Vagina (tissue), 2 donors: ENCODE data around the gene FRG2. TPM values are rescaled to one million over a fixed set of nuclear protein-coding genes. Genes with fewer than 3 reads are reported as not detected.
"Not testable (repeated sequence)": the region's sequence is repeated elsewhere in the genome, so short reads cannot be mapped to it uniquely, and the experiment has no call there.

ENCODE experiments used
- DNase-seq, 2 donors: peaks; one replicate each; pipeline ENCODE4 v3.0.0-alpha.2; 2017; ENCODE audit errors: extremely low spot score in 2 of 2
- H3K27ac ChIP-seq: fragments of 200-600 bp; sonication (generic); one replicate; pipeline ENCODE4 v1.5.1; 2019
- H3K27me3 ChIP-seq: fragments of 200-600 bp; sonication (generic); one replicate; pipeline ENCODE4 v1.5.1; 2019
- H3K36me3 ChIP-seq, 2 donors: fragments of 200-600 bp; sonication (generic); one replicate each; pipeline ENCODE4 v1.5.1; 2017 to 2019
- H3K4me1 ChIP-seq: fragments of 200-600 bp; sonication (generic); one replicate; pipeline ENCODE4 v1.5.1; 2019
- H3K4me3 ChIP-seq, 2 donors: fragments of 200-600 bp; sonication (generic); 1 replicate in 1 of 2; 2 replicates in 1 of 2; pipeline ENCODE4 v1.5.1; 2016 to 2019
- H3K9me3 ChIP-seq: fragments of 200-600 bp; sonication (generic); one replicate; pipeline ENCODE4 v1.5.1; 2019
- POLR2A ChIP-seq, 2 donors: fragments of 450-650 bp; IDR thresholded peaks; one replicate each; pipeline ENCODE4 v1.6.1; 2017; ENCODE audit warnings: antibody characterized with exemption in 2 of 2, mild to moderate bottlenecking in 2 of 2, moderate library complexity in 2 of 2
- POLR2AphosphoS5 ChIP-seq, 2 donors: sonication (generic); formaldehyde crosslinking; IDR thresholded peaks; one replicate each; pipeline ENCODE4 v1.9.0; 2017; ENCODE audit warnings: antibody characterized with exemption in 2 of 2, mild to moderate bottlenecking in 2 of 2, low read depth in 1 of 2; ENCODE audit not compliant: insufficient read depth in 1 of 2
- intact Hi-C: fragments of 100-400 bp; cut with DNase I; formaldehyde crosslinking; loops from one replicate; pipeline ENCODE4 v1.15.1; 2023
- total RNA-seq: library from RNA; depleted of rRNA; stranded (reverse); fragments of >200 nt; gene quantifications from one replicate; pipeline ENCODE4 v1.2.3, GENCODE V29; 2016
- TF ChIP-seq, protein P1 (sequence below), 3 experiments: fragments of 450-650 bp in 2 of 3; fragments of 200-600 bp in 1 of 3; sonication (generic) in 1 of 3; IDR thresholded peaks; one replicate each; pipeline ENCODE4 v1.5.1; 2017 to 2019; ENCODE audit warnings: antibody characterized with exemption in 3 of 3, mild to moderate bottlenecking in 2 of 3, moderate library complexity in 2 of 3

FRG2 gene
- total RNA-seq, 1 donor from 2014 or later: not detected

DNA sequence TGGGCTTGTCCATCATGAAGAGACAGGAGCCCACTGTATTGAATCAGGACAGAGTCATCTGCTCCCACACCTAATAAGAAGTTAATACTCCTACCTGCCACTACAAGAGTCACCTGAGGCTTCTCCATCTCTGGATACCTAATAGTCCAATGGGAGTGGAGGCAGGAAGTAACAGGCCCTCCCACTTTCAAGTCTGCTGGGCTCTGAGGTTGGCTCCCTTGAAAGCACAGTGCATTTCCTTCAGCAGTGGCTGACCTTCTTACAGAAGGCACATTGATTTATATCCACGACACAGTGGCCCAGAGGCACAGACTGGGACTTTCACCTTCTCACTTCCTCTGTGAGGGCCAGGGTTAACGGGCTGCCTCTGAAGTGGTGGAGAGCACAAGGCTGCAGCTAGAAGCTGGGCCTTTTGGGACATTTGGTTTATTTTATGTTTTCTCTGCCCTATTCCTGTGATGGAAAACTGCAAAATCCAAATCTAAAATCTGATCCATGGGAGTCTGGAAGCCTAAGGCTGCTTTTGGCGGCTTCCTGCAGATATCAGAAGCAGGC, 38.1 kb downstream of the FRG2 start:
- H3K4me3 ChIP-seq: no peak overlapping the region
- intact Hi-C loops: no loop called here
- DNase-seq: no peak
- H3K9me3 ChIP-seq: no peaks in the 10 kb centered on the region
- H3K27me3 ChIP-seq: no peaks in the 10 kb centered on the region
- H3K4me1 ChIP-seq: no peaks in the 10 kb centered on the region
- no peak for TF ChIP-seq POLR2A (IDR thresholded peaks at IDR 0.05)
- TF ChIP-seq POLR2AphosphoS5 (IDR thresholded peaks at IDR 0.05; ENCODE audit: insufficient read depth in 1 of 2, low read depth in 1 of 2): no peak
- TF ChIP-seq, protein P1, sequence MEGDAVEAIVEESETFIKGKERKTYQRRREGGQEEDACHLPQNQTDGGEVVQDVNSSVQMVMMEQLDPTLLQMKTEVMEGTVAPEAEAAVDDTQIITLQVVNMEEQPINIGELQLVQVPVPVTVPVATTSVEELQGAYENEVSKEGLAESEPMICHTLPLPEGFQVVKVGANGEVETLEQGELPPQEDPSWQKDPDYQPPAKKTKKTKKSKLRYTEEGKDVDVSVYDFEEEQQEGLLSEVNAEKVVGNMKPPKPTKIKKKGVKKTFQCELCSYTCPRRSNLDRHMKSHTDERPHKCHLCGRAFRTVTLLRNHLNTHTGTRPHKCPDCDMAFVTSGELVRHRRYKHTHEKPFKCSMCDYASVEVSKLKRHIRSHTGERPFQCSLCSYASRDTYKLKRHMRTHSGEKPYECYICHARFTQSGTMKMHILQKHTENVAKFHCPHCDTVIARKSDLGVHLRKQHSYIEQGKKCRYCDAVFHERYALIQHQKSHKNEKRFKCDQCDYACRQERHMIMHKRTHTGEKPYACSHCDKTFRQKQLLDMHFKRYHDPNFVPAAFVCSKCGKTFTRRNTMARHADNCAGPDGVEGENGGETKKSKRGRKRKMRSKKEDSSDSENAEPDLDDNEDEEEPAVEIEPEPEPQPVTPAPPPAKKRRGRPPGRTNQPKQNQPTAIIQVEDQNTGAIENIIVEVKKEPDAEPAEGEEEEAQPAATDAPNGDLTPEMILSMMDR (IDR thresholded peaks at IDR 0.05): no peak
- H3K36me3 ChIP-seq: no peaks in the 10 kb centered on the region
- no peak overlapping the region for H3K27ac ChIP-seq

DNA sequence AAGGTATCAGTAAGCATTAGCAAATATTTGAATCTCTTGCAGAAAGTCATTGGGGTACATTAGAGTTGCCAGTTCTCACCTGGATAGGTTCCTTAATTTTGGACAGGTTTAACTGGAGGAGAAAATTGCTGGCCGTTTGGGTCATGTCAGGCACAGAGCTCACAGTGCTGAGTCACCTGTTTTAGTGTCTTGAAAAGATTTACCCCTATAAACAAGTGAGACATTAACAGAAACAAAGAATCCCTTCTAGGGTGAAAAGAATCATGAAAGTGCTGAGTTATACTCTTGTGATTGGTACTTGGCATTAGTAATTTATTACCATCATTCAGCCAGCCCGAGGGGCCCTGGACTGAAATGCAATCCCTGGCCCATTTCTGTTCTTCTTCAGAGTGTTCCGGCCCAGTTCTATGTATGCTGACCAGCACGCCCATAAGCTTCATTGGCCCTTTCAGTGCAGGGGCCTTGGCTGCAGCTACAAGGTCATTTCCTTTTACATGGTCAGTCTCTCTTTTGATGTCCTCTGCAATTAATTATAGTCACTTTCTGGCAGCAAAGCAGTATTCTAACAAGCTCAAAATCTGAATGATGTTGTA, 41.3 kb downstream of the FRG2 start:
- H3K4me1 ChIP-seq, H3K27me3 ChIP-seq, intact Hi-C loops, H3K4me3 ChIP-seq, H3K9me3 ChIP-seq, H3K36me3 ChIP-seq, H3K27ac ChIP-seq, DNase-seq: not testable (repeated sequence)

DNA sequence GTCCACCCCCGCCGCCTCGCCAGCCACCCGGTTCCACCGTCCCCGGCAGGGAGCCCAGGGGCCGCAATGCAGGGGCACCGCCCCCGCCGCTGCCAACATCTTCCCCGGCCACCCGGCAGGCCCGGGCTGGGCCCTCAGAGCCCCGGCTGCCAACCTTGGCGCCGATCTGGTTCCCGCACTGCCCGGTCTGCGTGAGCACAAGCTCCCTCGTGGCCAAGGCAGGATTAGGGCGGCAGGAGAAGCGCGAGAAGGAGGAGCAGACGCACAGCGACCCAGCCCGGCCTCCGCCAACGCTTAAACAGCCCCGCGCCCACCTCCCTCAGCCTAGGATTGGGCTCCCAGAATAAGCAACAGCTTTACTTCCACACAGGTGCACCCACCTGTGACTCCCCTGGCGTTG, 42.4 kb downstream of the FRG2 start:
- H3K4me3 ChIP-seq, H3K27ac ChIP-seq, H3K36me3 ChIP-seq, DNase-seq, H3K9me3 ChIP-seq, H3K4me1 ChIP-seq, intact Hi-C loops, H3K27me3 ChIP-seq: not testable (repeated sequence)

DNA sequence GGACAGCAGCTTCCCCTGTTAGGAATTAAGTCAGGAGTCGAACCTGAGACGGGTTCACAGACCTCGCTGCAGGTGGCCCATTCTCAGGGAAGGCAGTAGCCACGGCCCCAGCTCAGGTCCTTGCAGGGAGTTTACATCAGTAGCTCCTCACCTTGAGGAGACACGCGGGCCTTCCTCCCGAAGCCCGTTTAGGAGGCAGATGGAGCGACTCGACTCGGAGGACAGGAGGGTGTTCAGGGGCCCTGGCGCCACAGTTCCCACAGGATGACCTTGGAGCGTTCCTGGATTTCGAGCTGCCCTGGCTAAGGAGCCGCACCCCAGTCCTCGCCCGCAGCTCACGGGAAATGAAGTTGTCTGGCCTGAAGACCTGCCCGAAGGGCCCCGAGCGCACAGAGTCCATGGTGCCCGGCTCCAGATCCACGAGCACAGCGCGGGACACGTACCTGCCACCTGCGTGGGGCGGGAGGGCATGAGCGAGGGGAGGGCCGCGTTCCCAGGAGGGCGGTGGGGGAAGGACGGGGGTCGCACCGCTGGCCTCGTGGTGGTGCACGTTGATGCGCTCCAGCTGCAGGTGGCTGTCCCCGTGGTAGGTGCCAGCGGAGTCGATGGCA, 43.0 kb downstream of the FRG2 start:
- H3K4me1 ChIP-seq, H3K9me3 ChIP-seq, DNase-seq, H3K27ac ChIP-seq, H3K27me3 ChIP-seq, intact Hi-C loops, H3K4me3 ChIP-seq, H3K36me3 ChIP-seq: not testable (repeated sequence)

DNA sequence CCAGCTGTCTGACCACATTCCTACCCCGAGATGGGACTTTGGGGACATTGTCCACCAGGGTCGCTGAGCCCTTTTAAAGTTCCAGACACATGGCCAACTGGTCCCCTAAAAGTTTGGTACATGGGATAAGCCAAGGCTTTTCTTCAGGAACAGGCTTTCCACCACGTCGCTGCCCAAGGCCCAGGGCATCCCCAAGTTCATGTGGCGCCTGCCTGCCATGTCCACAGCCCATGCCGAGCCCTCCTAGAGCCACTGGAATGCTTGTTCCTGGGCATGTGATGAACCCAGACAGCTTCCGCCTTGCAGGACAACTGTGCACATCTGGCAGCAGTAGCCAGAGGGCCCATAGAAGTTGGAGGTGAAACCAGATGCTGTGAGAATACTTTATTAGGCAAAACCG, 45.1 kb downstream of the FRG2 start:
- Histone ChIP-seq H3K27me3 (no peaks in the 10 kb centered on the region), H3K27ac (no peak overlapping the region), H3K36me3 (no peaks in the 10 kb centered on the region), H3K9me3 (no peaks in the 10 kb centered on the region), H3K4me1 (no peaks in the 10 kb centered on the region), H3K4me3 (no peak overlapping the region)
- TF ChIP-seq POLR2A (IDR thresholded peaks at IDR 0.05): no peak
- no peak for TF ChIP-seq POLR2AphosphoS5 (IDR thresholded peaks at IDR 0.05; ENCODE audit: insufficient read depth in 1 of 2, low read depth in 1 of 2)
- TF ChIP-seq, protein P1 (IDR thresholded peaks at IDR 0.05): no peak
- intact Hi-C loops: no loop called here
- DNase-seq: no peak

DNA sequence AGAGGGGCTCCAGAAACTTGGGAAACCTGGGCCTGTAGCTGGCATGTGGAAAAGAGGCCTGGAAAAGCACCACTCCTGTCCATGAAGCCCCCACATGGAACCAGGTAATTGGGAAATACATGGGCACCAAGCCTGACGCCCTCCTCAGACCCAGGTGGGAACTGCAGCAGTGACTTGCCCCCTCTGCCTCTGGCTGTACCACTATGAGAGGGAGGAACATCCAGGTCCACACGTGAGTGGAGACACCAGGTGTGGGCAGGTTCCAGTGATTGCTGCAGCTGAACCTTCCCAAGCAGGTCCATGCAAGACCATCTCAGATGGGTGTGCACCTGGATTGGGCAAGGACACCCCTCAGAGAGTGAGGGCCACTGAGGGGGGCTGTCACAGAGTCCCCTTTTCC, 46.8 kb downstream of the FRG2 start:
- H3K27ac ChIP-seq, H3K27me3 ChIP-seq, H3K4me1 ChIP-seq, intact Hi-C loops, H3K4me3 ChIP-seq, H3K9me3 ChIP-seq, H3K36me3 ChIP-seq, DNase-seq: not testable (repeated sequence)

DNA sequence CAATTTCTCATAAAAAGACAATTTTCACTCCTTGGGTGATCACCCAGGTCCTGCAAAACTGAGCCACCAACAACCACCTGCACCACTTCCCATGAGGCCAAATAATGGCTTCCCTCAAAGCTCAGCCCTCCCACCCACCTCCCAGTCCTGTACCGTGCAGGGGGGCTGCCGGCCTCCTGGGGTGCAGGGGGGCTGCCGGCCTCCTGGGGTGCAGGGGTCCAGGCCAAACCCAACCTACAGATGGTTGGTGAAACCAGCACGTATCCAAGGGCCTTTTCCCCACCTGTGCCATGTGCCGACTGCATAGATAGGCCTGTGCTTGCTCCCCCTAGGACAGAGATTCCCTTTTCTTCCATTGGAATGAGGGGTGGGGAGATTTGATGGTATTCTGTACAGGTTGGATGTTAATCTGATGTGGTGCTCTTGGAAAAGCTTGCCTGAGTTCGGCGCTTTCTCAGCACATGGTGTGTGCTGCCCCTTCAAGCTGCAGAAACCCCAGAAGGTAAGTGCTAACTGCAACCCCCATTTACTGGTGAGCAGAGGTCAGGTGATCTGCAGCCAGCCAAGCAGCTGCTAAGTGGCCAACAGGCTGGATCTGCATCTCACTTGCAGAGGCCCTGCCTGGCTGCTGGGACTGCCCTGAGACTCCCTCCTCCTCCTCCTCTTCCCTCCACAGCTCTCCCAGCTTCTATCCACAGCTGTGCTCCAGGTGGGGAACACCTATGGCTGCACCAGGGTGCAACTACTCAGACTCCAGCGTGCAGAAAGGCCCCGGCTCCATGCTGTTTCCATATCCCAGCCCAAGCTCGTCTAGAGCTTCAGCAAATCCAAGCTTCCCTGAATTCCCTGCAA, 47.6 kb downstream of the FRG2 start:
- Histone ChIP-seq H3K9me3 (no peaks in the 10 kb centered on the region), H3K4me3 (no peak overlapping the region), H3K36me3 (no peaks in the 10 kb centered on the region), H3K27ac (no peak overlapping the region), H3K27me3 (no peaks in the 10 kb centered on the region), H3K4me1 (no peaks in the 10 kb centered on the region)
- TF ChIP-seq POLR2A (IDR thresholded peaks at IDR 0.05): no peak
- TF ChIP-seq, protein P1 (IDR thresholded peaks at IDR 0.05): no peak
- no peak for TF ChIP-seq POLR2AphosphoS5 (IDR thresholded peaks at IDR 0.05; ENCODE audit: insufficient read depth in 1 of 2, low read depth in 1 of 2)
- DNase-seq: no peak
- intact Hi-C loops: no loop called here
